RWPE2 (cell line): ENCODE measurements around the gene HK2.
A peak's percentile ranks its signal among the peaks of the same experiment; 100 is the strongest.
"Not testable (repeated sequence)": the region's sequence is repeated elsewhere in the genome, so short reads cannot be mapped to it uniquely, and the experiment has no call there.

Experiments used
- ATAC-seq: fragments of 200-7000 bp; cut with Tn5 transposase; 3 replicates; pipeline ENCODE4 v1.9.1; 2021; ENCODE audit warnings: low read depth
- DNase-seq: peaks from one replicate; pipeline ENCODE4 v3.0.0-alpha.2; 2020; ENCODE audit warnings: low spot score
- H3K27ac ChIP-seq: fragments of 450-650 bp; 2 replicates; pipeline ENCODE4 v1.5.1; 2017; ENCODE audit warnings: mild to moderate bottlenecking; ENCODE audit not compliant: poor library complexity, severe bottlenecking
- H3K27me3 ChIP-seq: fragments of 250-450 bp; sonication (Bioruptor Pico); 2 replicates; pipeline ENCODE4 v1.5.1; 2021; ENCODE audit warnings: mild to moderate bottlenecking, moderate library complexity; ENCODE audit not compliant: insufficient read depth, poor library complexity, severe bottlenecking
- H3K36me3 ChIP-seq: fragments of 250-450 bp; sonication (Bioruptor Pico); 2 replicates; pipeline ENCODE4 v1.5.1; 2020; ENCODE audit warnings: low read depth, mild to moderate bottlenecking, moderate library complexity
- H3K4me1 ChIP-seq: fragments of 250-450 bp; sonication (Bioruptor Pico); 2 replicates; pipeline ENCODE4 v1.5.1; 2021; ENCODE audit warnings: mild to moderate bottlenecking, moderate library complexity; ENCODE audit not compliant: insufficient read depth, poor library complexity, severe bottlenecking
- H3K4me3 ChIP-seq: fragments of 250-450 bp; sonication (Bioruptor Pico); 2 replicates; pipeline ENCODE4 v1.5.1; 2021; ENCODE audit warnings: mild to moderate bottlenecking, moderate library complexity; ENCODE audit not compliant: severe bottlenecking
- H3K9me3 ChIP-seq: fragments of 250-450 bp; sonication (Bioruptor Pico); 2 replicates; pipeline ENCODE4 v1.5.1; 2021; ENCODE audit warnings: mild to moderate bottlenecking, moderate library complexity; ENCODE audit not compliant: severe bottlenecking
- CTCF ChIP-seq: fragments of 450-650 bp; IDR thresholded peaks from one replicate; pipeline ENCODE4 v1.5.1; 2017; ENCODE audit warnings: mild to moderate bottlenecking, moderate library complexity; ENCODE audit not compliant: poor library complexity, severe bottlenecking

Gene HK2

GRCh38 chr2:74833418-74834233, at the start of gene HK2:
HK2 (plus strand) TSS chr2:74834127; CDS start chr2:74834581, 454 bp downstream.
- peak within 1 kb of the TSS; percentile 54 for H3K4me3 ChIP-seq
- H3K36me3 ChIP-seq, result peaks cover 7% of the 10 kb centered on the region; the same call in 1 of the 2 replicates
- ATAC-seq (peak; percentile 85), DNase-seq (peak; percentile 85)
- no peaks in the 10 kb centered on the region for H3K27me3 ChIP-seq
- peaks cover 9% of the 10 kb centered on the region for H3K4me1 ChIP-seq
- H3K9me3 ChIP-seq, result no peaks in the 10 kb centered on the region
- no peak for TF ChIP-seq CTCF
- H3K27ac ChIP-seq, result peak within 1 kb of the TSS; percentile 77

GRCh38 chr2:74789271-74789670, 44.7 kb upstream of the HK2 start:
- ATAC-seq, result no peak

GRCh38 chr2:74792282-74792681, 41.6 kb upstream of the HK2 start:
- H3K4me1 ChIP-seq, result no peaks in the 10 kb centered on the region
- no peak for TF ChIP-seq CTCF
- no peak for DNase-seq
- H3K27me3 ChIP-seq, result no peaks in the 10 kb centered on the region
- no peak overlapping the region for H3K4me3 ChIP-seq
- ATAC-seq, result no peak
- no peaks in the 10 kb centered on the region for H3K9me3 ChIP-seq
- H3K36me3 ChIP-seq, result no peaks in the 10 kb centered on the region
- H3K27ac ChIP-seq, result no peak overlapping the region

More at GRCh38 chr2:74789271-74789670, 44.7 kb upstream of the HK2 start:
- TF ChIP-seq CTCF, result no peak
- H3K36me3 ChIP-seq, result no peaks in the 10 kb centered on the region
- no peak overlapping the region for H3K27ac ChIP-seq
- no peaks in the 10 kb centered on the region for H3K9me3 ChIP-seq
- H3K4me1 ChIP-seq, result no peaks in the 10 kb centered on the region
- H3K27me3 ChIP-seq, result no peaks in the 10 kb centered on the region
- DNase-seq, result no peak
- H3K4me3 ChIP-seq, result no peak overlapping the region

- DNase-seq, ATAC-seq, H3K4me3 ChIP-seq, H3K27me3 ChIP-seq, H3K36me3 ChIP-seq, H3K27ac ChIP-seq, H3K4me1 ChIP-seq, H3K9me3 ChIP-seq: not testable (repeated sequence)
Measured at GRCh38 chr2:74794878-74795277, 39.0 kb upstream of the HK2 start.

- ATAC-seq (no peak), DNase-seq (no peak)
- Histone ChIP-seq H3K27ac (no peak overlapping the region), H3K9me3 (no peaks in the 10 kb centered on the region), H3K4me3 (no peak overlapping the region), H3K36me3 (no peaks in the 10 kb centered on the region), H3K27me3 (no peaks in the 10 kb centered on the region), H3K4me1 (no peaks in the 10 kb centered on the region)
- no peak for TF ChIP-seq CTCF
Measured at GRCh38 chr2:74806355-74806839, 27.5 kb upstream of the HK2 start.
